C4-2B (cell line): ENCODE measurements around the gene RCVRN.

Experiments used
- ZFX ChIP-seq: fragments of 450-650 bp; IDR thresholded peaks from 2 replicates; pipeline ENCODE4 v1.6.1; 2017
- TF ChIP-seq, protein P1 (sequence below): fragments of 450-650 bp; conservative IDR thresholded peaks from 2 replicates; pipeline ENCODE4 v1.5.1; 2017; ENCODE audit warnings: mild to moderate bottlenecking

DNA sequence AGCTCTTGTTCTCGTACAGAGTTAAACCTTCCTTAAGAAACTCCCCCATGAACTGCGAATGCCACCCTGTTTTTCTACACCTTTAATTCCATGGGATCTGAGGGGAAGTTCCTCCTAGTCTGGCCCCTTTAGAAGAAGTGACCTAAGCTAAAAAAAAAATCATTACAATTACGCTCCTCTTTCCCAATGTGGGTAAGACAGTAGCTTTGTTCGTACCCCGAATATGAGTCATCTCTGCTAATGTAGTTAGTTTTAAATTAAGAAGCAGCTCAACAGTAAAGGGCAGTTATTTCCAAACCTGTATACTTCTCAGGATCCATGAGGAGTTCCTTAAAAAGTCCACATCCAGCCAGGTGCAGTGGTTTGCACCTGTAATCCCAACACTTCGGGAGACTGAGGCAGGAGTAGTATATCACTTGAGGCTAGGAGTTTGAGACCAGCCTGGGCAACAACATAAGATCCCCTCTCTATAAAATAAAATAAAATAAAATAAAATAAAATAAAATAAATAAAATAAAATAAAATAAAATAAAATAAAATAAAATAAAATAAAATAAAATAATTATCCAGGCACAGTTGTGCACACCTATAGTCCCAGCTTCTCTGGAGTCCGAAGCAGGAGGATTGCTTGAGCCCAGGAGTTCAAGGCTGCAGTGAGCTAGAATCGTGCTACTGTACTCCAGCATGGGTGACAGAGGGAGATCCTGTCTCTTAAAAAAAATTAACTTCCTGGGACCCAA, 26.1 kb downstream of the RCVRN start:
- TF ChIP-seq, protein P1, sequence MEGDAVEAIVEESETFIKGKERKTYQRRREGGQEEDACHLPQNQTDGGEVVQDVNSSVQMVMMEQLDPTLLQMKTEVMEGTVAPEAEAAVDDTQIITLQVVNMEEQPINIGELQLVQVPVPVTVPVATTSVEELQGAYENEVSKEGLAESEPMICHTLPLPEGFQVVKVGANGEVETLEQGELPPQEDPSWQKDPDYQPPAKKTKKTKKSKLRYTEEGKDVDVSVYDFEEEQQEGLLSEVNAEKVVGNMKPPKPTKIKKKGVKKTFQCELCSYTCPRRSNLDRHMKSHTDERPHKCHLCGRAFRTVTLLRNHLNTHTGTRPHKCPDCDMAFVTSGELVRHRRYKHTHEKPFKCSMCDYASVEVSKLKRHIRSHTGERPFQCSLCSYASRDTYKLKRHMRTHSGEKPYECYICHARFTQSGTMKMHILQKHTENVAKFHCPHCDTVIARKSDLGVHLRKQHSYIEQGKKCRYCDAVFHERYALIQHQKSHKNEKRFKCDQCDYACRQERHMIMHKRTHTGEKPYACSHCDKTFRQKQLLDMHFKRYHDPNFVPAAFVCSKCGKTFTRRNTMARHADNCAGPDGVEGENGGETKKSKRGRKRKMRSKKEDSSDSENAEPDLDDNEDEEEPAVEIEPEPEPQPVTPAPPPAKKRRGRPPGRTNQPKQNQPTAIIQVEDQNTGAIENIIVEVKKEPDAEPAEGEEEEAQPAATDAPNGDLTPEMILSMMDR: no peak
- no peak for TF ChIP-seq ZFX
